NCI-H1105 treated with DMSO at 0.1 percent for 48 hours (cell line): ENCODE results near the gene TNFSF8.

Source experiments
- DNase-seq: peaks from one replicate; lab custom pipeline; 2025; lab: John Stamatoyannopoulos, UW

TNFSF8 gene

GRCh38 chr9:114935119-114935518 lies 4.7 kb upstream of the TNFSF8 start:
- no peak for DNase-seq

GRCh38 chr9:114932502-114932901 lies 2.1 kb upstream of the TNFSF8 start:
- DNase-seq = no peak

DNA sequence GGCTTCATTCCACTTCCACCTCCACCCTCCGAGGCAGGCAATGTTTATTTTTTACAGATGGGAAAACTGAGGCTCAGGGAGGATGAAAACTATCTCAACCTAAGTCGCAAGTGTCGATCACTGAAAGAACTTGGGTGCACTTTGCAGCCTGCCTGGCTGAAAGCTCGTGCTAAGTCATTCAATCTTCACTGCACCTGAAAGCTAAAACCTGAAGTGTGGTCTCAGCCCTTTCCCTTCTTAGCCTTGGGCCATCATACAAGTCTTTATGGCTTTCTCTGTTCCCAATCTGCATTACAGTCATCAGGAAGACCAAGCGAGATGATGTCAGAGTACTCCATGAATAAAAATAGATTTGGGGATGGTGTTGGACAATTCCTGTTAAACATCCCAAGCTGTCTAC lies 1.0 kb upstream of the TNFSF8 start:
- no peak for DNase-seq

GRCh38 chr9:114929201-114929600 lies 1.2 kb downstream of the TNFSF8 start:
- no peak for DNase-seq

DNA sequence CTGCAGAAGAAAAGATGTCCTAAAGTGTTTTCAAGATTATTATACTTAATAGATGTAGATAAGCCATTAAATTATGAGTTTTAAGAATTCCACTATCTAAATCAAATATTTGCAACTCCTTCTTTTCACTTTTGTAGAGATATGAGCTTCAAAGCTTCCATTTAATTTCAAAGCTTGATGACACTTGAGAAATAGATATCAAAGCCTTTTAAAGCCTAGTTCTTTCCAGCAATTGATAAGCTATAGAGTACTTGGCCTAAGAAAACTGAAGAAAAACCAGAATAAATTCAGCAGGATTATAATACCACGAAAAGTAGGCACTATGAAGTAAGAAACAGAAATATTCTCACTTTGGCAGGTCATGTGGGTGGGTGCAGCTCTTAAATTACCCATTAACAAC lies 1.7 kb downstream of the TNFSF8 start:
- DNase-seq = no peak

GRCh38 chr9:114928136-114928535 lies 2.3 kb downstream of the TNFSF8 start:
- DNase-seq = no peak

- DNase-seq = no peak
These were observed 4.7 kb downstream of the TNFSF8 start for GRCh38 chr9:114925672-114926071.

DNA sequence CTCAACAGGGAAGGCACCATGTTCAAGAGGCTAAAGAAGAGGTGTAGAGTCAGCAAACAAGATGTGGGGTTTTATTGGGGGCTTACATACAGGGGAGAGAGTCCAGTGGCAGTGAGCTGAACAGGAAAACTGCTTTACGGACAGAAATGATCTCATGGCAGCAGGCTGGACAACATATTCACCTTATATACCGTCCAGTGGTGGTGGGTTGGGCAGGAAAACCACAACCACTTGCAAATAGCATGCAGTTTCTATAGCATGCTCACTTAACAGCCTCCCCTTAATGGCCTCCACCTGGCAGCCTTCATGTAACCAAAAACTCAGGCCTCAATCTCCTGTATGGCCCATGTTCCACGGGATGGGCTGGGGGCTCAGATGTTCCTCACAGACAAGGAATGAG lies 5.4 kb downstream of the TNFSF8 start:
- no peak for DNase-seq

GRCh38 chr9:114924327-114924726 lies 6.1 kb downstream of the TNFSF8 start:
- no peak for DNase-seq

DNA sequence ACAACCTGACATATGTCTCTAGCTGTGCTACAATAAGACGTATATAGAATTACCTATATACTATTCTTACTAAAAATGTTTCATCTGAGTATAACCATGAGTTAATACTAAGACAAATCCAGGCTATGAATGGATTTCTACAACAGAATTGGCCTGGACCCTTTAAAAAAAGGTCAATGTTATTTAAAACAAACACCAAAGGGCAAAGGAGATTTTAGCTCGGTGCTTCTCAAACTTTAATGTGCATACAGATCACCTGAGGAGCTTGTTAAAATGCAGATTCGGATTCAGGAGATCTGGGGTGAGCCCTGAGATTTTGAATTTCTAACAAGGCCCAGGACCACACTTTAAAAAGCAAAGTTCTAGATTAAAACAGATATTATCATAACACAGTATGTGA lies 6.5 kb downstream of the TNFSF8 start:
- DNase-seq = no peak

DNA sequence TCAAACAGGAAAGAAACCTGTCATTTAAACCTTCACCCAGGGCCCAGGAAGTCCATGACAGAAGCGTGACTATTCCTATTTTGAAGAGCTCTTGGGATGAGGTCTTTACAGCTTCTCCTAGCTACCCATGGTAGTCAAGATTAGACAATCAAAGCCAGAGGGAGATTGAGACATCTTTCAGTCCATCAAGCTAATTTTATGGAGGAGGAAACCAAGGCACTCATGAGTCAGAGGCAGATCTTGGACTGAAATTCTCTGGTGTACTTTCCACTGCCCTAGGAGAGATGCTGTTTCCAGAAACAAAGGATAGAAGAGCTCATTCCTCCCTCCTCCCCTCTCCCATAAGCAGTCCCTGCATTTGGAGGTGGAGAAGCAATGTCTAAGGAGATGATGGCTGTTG lies 9.2 kb downstream of the TNFSF8 start:
- DNase-seq = no peak

DNA sequence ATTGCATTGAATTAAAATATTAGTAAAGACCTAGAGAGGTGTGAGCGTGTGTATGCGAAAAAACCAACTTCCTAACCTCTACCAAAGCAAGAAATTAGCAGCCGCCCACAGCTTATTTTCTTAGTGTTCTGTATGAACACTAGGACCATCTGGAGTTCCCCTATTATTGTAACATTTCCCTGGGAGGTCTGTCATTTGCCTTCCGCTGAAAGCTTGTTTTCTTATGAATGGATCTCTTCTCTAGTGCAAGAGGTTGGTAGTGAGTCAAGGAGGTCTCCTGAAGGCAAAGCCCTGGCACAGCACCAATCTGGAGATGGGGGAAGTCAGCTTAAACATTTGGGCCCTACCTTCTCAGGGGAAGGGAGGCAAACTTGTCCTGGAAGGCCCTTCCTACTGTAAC lies 10.8 kb downstream of the TNFSF8 start:
- no peak for DNase-seq

DNA sequence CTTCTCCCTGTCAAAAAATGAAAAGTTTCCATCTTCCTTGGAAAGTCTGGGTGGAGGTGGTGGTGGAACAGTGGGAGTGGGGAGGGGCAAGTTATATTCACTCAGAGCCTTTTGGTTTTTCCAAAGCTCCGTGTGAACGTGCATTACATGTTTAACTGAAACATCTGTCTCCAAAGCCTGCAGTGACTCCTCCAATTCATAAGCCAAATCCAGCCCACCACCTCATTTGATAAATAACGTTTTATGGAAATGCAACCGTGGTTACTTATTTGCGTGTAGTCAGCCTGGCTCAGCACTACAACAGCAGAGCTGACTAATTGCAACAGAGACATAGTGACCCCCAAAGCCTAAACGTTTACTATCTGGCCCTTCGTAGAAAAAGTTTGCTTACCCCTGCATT lies 13.9 kb downstream of the TNFSF8 start:
- no peak for DNase-seq

DNA sequence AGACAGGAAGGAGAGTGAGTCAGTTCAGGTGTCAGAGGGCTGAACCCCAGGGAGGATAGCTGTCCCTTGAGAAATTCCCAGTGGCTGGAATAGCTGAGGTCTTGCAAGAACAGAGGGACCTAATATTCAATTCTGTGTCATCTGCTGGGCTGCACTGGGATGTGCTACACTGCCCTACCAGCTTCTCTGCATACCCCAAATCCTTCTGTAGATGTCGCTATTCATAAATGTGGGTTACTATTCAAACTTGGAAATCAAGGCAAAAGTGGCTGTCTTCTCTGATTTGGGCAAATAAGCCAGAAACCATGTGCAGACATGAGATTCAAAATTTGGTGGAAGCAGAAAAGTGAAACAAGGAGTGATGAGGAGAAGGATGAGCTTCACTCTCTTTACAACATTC lies 16.3 kb downstream of the TNFSF8 start:
- DNase-seq = no peak

GRCh38 chr9:114913656-114914055 lies 16.7 kb downstream of the TNFSF8 start:
- DNase-seq = no peak

DNA sequence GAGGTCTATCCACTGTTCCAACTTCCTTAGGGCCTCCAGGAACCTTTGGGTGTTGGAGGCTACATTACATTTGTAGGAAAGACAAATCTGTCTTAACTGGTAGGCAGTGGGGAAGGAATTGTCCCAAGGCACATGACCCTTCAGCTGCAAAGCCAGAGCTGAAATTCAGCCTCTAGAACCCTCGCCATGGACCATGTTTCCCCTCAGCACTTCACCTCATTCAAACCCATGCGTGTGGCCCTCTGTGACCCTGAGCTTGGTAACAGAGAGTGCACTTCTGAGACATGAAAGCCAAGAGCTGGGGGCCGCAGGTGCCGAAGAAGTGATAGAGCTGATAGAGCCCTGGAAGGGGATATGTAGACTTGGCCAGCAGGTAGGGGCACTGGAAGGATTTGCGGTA lies 17.2 kb downstream of the TNFSF8 start:
- DNase-seq = no peak

DNA sequence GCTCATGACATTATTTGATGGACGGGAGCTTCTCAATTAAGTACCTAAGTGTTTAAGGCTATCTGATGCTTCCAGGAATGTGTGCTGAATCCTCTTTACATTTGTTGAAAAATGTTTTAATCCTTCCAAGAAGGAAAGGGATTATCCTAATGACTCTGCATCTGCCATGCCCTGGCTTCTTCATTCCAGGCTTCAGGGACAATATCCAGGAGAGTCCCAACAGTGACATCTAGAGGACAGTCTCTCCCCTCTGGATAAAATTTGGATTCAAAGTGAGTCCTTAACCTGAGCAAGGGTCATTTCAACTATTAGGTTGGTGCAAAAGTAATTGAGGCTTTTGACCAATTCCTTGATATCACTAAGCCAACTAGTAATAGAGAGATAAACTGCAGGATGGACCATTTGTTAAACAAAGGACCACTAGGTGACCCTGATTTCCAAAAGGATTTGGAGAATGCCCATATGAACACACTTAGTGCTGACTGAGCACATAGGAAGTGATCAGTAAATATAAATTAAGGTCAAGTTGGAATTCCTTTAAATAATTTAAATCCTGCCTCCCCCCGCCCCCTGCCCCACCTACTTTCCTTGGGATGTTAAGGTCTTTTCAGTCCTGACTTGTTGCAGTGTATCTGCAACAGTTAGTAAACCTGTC lies 19.1 kb downstream of the TNFSF8 start:
- peak; percentile 71 for DNase-seq

DNA sequence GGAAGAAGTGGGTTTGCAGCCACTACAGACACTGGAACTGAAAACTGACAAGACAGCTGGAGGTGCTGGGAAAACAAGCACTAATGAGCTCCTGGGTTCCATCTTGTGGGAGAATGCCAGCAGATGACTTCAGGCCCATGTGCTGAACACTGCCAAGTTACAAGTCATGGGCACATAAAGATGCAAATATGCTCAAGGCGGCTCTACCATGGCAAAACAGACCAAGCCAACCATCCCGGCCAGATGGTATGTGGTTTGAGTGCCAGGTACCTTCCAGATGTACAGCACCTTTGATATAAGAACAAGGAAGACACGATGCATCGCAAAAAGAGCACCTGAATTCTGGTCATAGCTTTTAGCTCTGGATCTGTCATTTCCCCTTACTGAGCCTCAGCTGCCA lies 19.9 kb downstream of the TNFSF8 start:
- DNase-seq = no peak

DNA sequence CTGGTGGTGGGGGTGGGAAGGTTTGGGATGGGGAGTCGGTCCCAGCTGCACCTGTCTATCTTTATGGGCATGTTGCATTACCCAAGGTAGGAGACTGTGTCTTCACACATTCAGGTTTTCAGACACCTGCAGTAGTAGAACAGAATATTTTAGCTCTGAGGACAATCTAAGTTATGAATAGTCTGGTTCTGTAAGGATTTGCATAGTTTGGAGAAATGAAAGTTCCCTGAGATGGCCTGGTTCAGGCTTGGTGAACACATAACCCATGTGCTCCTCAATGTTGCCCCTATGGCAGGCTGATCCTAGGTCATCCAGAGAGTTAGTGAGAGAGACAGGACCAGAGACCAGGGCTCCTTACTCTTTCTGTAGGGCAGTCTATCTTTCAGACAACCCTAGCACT lies 20.7 kb downstream of the TNFSF8 start:
- DNase-seq = no peak

DNA sequence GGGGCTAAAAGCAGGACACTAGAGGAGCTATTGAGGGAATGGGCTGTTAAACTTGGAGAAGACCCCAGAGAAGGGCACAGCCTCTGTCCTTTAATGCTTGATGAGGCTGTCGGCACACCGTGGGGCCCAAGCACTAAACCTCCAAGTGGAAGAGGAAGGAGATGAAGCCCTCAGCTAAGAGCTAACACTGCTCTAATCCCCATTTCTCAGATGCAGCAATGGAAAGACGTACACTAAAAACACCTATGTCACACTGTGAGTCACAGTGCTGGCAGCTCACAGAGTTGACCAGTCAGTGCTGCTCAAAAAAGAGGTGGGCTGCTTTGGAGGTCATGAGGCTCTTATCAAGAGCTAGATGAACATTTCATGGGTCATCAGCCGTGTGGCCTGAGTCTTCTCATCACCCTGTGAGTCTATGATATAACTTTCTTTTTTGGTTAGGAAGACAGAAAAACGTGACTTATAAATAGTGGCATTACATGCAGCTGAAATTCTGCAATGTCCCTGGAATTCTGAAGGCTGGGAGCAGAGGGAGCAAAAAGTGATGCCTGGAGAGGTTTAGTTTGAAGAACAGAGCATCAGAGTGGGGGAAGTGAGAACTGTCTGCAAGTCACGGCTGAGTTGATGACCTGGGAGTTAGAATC lies 21.5 kb downstream of the TNFSF8 start:
- no peak for DNase-seq

DNA sequence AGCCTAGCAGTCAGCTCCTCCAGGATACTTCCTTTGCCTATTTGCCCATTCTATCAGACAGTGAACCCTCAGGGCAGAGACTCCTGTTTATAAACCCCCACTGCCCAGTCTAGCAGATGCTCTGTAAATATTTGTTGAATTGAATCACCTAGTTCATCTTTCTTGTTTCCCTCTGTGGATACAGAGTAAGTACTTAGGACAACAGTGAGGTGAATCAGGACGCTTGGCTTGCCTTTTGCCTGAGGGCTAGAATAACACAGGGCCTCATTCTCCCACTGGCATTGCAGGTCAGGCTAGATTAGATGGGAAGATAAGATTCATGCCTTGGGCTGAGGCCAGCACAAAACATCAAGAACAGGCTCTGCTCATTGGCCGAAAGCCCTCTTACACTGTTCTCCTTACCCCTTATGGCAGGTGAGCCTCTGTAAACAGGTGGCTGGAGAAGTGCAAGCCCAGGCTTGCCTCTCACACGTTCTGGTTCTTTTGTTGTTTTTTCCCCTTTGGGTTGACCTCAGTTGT lies 22.2 kb downstream of the TNFSF8 start:
- DNase-seq = peak; percentile 99

- peak; percentile 66 for DNase-seq
These were observed 23.3 kb downstream of the TNFSF8 start for GRCh38 chr9:114906922-114907571.

DNA sequence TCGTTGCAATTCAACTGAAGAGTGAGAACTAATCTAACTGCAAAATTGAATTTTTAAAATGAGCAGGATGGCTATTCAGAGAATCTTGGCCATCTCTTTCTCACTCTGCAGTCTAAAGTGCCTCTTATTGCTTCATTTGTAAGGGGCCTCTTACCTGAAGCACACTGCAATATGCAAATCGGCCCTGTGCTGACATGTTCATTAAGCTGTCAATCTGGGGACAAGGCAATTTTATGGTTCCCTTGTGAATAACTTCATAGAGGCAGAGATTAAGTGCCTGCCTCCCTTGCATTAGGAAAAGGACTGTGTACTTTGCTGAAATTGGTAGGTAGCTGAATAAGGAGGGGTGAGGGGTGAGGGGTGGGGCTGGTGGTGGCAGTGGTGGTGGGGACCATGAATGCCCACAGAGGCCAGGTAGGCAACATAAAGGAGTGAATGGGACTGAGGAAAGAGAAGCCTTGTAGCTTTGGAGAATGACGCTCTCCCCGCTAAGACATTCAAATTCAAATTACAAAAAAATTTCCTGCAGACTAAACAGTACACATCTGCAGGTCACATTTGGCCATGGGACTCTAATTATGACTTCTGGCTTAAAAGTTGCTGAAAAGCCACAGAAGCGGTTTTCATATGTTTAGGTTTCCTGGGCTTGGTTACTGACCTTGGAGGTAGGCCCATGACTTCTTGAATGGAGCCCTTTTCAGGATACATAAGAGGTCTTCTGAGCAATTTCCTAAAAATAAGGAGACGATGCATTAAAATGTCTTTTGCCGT lies 25.0 kb downstream of the TNFSF8 start:
- peak; percentile 79 for DNase-seq
